ENCODE data around the gene HLF.

HLF gene, protein sequence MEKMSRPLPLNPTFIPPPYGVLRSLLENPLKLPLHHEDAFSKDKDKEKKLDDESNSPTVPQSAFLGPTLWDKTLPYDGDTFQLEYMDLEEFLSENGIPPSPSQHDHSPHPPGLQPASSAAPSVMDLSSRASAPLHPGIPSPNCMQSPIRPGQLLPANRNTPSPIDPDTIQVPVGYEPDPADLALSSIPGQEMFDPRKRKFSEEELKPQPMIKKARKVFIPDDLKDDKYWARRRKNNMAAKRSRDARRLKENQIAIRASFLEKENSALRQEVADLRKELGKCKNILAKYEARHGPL

DNA sequence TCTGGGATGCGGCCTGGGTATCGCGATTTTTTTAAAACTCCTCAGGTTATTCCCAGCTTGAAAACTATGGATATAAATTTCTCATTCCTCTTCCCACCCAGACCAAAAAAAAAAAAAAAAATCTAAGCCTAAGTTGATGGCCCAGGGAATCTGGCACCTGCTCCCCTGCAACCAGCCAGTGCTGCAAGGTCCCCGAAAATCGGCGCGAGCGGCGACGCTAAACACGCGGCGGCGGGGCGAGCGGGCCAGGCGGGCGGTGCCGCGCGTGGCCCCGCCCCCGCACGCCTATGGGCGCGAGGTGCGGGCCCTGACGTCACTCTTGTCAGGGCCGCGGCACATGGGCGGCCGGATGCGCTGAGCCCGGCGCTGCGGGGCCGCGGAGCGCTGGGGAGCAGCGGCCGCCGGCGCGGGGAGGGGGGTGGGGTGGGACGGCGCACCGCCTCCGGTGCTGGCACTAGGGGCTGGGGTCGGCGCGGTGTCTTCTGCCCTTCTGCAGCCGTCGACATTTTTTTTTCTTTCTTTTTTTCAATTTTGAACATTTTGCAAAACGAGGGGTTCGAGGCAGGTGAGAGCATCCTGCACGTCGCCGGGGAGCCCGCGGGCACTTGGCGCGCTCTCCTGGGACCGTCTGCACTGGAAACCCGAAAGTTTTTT lies at the start of gene HLF:
TSS of gene HLF (plus strand) at position 316 of the 654 bp plus-strand sequence. CDS start 525 bp downstream, outside the sequence.
- H3K27ac ChIP-seq = no peak within 1 kb of the TSS
- DNase-seq (ENCODE audit: low read depth, low spot score) = no peak

DNA sequence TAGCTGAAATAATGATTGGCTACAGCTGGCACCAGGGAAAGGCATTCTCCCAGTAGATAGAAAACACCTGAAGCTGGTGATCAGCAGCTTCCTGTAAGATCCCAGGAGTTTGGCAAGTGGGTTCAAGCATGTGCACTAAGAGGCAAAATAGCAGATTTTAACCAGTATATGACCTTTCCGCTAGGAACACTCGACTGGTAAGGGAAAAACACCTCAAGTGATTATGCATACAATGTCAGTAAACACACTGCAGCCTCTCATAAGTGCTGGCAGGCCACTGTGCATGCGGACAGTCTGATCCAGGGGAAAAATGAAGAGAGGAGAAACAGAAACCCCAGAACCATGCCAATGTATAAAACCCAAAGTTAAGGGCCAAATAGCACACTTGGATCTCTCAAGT lies 49.0 kb upstream of the HLF start:
- DNase-seq (ENCODE audit: low read depth, low spot score) = no peak
- H3K27ac ChIP-seq = no peak overlapping the region

DNA sequence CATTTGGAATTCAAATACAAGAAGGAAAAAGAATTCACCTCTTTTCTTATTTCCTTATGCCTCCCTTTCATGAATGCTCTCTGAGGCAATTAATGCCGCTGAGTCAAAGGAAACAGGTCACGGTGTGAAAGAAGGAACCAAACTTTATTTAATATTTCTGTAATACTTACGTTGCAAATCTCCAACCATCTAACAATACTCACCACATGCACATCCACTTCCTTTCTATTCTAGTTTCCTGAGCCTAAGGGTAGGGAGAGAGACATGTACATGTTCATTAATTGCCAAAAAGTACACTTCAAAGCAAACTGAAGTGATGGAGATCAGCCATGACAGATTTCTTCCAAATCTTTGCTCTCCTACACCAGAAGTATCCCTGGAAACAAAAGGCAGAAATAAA lies 47.9 kb upstream of the HLF start:
- no peak for DNase-seq (ENCODE audit: low read depth, low spot score)
- H3K27ac ChIP-seq = no peak overlapping the region

DNA sequence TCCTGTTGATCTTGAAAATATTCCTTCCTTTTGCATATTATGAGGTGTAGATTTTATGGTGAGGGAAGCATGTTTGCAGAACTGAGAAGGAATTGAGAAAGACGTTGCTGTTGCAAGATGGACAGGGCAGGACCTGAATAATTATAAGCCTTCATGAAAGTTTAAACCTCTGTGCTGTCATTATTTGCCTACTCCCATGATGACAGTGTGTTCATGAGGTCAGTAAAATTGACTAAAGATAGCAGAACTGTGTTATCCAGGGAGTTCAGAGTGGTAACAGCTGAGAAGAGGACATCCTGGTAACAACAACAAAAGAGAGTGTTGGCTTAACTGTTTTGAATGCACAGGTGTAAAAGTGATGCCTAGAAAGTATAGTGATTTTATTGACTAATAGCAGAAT lies 45.3 kb upstream of the HLF start:
- DNase-seq (ENCODE audit: low read depth, low spot score) = no peak
- H3K27ac ChIP-seq = no peak overlapping the region

DNA sequence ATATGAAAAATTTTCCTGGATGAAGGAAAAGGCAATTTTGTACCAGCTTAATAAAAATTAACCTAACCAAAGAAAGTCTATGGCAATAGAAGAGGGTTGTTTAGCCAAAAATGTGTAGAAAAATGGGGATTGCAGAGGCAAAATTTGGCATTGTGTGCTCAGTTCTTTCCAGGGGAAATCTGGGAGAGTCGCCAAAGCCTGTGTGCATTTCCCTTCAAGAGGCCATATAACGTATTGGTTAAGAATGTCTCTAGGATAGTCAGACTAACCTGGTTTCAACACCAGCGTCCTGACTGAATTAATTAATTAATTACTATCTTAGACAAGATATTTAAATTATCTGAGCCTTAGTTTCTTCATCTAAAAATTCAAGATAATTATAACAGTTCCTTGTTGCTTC lies 44.8 kb upstream of the HLF start:
- no peak for DNase-seq (ENCODE audit: low read depth, low spot score)
- H3K27ac ChIP-seq = no peak overlapping the region

DNA sequence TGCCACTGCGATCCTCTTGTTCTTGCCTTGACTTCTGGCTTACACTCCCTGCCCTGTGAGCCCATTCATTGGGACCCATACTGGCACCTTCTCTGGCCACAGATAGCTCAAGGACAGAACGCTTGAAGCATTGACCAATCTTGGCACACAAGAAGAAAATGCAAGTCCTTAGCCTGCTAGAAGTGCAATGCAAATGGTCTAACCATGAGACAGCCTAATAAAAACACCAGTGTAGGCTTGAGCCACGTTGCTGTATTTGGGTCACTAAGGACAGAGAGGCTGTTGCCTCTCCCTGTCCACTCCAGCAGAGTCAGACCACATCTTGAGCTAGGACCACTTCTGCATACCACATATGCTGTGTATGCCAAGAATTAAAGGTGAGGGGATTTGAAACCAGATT lies 41.2 kb upstream of the HLF start:
- no peak overlapping the region for H3K27ac ChIP-seq
- DNase-seq (ENCODE audit: low read depth, low spot score) = no peak

DNA sequence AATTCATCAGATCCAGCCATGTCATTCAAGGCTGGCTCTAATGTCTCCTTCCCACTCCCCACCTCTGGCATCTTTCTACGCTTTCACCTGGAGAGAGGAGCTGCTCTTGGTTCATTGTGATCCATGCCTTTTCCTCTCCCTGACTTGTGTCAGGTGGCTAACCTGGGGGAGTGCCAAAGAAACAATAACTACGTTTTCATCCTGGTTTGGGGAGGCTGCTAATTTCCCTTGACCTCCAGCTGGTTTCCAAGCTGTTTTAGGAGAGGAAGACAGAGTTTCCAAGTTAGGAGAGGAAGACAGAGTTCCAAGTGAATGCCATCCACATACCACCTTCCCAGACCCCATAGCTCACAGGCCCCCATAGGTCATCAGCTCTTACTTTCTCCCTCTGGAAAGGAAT lies 40.0 kb upstream of the HLF start:
- DNase-seq (ENCODE audit: low read depth, low spot score) = no peak
- no peak overlapping the region for H3K27ac ChIP-seq

DNA sequence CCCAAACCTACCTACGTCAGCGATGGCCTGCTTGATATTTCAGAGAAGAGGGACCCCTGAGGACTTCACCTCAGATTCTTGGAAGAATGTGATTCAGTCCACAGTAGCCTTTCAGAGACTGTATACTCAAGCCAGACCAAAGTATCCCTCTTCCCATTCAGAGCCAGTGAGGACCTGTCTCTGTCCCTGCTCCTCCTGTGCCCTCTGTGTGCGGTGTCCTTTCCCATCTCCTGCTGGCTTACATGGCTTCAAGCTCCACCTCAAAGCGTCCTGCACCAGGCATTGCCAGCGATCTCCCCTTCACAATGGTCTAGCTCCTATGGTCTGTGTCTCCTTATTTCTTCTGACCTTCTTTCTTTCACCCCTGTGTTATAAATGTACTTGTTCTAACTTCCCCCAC lies 39.5 kb upstream of the HLF start:
- DNase-seq (ENCODE audit: low read depth, low spot score) = no peak
- no peak overlapping the region for H3K27ac ChIP-seq

DNA sequence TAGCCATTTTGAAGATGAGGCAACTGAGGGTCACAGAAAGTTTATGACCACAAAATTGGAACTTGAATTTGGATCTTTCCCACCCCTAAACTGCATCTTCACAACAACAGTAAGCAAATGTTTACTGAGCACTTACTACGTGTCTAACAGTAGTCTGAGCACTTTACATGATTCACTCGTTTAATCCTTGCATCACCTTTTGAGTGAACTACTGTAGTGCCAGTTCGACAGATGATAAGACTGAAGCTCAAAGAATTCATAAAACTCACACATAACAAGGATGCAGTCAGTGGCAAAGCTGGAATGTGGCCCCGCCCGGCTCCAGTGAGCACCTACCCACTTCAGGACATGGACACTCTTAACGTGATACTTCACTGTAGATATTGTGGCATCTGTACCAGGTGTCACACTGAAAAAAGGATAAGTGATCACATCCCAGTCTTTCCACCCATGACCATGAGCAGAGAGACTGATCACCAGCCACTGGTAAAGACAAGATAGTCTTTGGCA lies 36.0 kb upstream of the HLF start:
- no peak for DNase-seq (ENCODE audit: low read depth, low spot score)
- no peak overlapping the region for H3K27ac ChIP-seq

DNA sequence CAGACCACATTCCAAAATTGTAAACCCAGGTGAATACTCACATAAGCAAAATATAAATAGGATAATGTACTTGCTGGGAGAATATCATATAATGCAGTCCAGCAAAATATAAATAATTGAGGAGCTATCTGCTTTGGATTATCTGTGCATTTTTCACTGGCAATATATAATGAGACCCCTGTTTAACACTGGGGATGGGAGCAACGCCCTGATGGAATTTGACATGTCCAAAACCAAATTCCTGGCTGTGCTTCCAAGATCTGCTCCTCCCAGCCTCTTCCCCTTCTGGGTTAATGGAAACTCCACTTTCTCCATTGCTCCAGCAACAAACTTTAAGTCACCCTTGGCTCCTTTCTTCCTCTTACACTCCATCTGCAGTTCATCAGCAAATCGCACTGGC lies 35.5 kb upstream of the HLF start:
- H3K27ac ChIP-seq = no peak overlapping the region
- no peak for DNase-seq (ENCODE audit: low read depth, low spot score)

DNA sequence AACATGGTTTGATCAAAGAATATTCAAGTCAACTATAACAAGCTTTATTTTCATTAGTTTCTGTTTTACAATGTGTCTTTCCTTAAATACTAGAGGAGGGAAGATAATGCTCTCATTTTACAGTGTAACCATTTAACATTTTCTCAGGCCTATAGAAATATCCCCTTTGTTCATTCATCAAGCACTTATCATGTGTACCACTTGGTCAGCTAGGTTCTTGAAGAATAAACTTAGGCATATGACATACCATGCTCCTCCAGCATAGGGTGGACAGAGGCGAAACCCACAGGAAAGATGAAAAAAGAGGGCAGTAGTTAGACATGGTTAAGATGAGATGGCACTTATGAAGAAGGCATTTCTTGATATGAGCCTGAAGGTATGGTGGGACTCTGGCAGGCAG lies 34.0 kb upstream of the HLF start:
- DNase-seq (ENCODE audit: low read depth, low spot score) = no peak

DNA sequence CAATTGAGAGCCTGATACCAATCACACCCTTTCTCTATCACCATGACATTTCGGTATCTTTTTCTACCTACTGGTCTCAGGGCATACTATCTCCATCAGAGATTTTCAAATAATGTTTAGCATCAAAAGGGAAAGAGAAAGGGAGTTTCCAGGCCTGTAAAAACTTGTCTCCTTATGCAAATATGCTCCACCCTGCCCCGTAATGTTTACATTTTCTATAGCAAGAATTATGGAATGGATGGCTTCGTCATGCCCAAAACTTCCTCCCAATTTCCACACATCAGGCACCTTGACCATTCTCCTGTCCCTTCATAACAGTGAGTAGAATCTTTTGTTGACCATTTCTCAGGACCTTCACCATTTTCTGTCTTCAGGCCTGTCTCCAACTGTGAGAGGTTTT lies 30.9 kb upstream of the HLF start:
- no peak overlapping the region for H3K27ac ChIP-seq
- peak; percentile 46 for DNase-seq (ENCODE audit: low read depth, low spot score)

More for the DNA sequence above, 34.0 kb upstream of the HLF start:
- H3K27ac ChIP-seq = no peak overlapping the region

DNA sequence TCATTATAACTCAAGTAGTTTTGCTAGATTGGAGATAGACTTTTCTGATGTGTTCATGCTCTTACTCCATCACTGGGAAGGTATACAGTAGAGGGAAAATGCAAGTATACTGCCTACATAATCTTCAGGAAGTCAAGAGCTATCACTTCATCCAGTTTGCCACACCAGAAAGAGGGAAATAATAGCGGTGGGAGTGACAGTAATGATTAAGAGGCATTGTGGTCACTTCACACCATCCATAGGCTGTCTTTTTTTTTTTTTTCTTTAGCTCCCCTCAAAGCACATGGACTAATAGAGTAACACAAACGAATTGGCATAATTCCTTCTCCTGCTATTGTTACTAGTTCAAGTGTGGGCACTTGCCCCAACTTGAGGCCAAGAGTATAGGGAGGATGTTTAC lies 28.4 kb upstream of the HLF start:
- no peak overlapping the region for H3K27ac ChIP-seq
- DNase-seq (ENCODE audit: low read depth, low spot score) = no peak

DNA sequence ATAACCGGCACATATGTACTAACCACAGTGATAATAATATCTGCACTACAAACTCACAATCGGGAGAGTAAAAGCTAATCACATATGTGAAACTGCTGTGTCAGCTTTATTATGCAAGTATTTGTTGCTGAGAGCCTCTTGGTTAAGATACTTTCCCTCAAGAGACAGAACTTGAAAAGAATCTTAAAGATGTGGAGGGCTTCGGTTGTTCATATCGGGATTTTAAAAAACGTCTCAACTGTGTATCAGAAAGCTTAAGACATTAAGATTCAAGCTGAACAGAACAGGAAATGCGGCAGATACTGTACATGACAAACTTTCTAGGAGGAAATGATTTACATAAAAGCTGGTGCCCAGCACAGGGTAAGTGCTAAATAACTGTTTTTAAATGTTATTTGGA lies 27.5 kb upstream of the HLF start:
- no peak for DNase-seq (ENCODE audit: low read depth, low spot score)

DNA sequence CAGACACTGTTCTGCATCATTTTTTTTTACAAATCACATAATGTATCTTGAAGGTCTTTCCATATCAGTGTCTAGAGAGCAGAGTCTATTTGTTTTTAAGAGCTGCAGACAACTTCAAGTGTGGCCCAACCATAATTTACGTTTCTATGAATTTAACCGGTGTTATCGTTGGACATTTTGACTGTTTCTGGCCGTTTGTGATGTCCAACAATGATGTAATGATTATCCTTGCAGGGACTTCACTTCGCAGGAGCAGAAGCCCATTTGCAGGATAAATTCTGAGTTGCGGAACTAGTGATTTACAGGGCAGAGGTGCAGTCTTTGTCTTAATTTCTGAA lies 26.9 kb upstream of the HLF start:
- no peak overlapping the region for H3K27ac ChIP-seq
- DNase-seq (ENCODE audit: low read depth, low spot score) = no peak

More for the DNA sequence above, 27.5 kb upstream of the HLF start:
- H3K27ac ChIP-seq = no peak overlapping the region

DNA sequence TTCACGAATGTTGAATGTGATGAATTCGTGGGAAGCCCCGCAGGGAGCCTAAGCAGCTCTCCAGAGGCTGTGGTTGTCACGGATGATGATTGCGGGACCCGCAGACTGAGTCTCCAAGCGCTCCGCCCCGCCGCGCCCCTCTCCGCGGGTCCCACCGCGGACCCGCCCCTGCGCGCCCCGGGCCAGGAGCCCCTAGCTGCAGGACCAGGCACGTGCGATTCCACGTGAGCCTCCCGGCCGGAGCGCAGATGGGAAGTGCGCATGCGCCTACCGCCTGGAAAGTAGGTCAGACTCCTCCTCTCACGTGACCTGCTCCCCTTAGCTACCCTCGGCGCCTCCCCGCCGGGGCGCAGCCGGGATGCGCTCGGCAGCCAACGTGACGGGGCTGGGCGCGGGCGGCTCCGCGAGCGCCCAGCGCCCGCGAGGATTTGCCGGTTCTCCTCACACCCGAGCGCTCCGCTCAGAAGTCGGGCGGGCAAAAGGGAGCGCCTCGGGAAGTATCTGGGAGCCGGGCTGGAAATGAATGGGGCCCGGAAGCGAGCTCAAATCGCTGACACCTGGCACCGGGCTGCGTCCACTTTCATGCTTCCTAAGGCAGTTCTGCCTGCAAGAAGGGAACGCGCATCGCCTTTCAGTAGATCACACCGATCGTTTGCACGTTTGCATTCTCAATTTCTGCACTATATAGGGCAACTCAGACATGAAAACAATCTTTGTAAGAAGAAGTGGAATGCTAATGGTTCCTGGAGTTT lies 26.4 kb upstream of the HLF start:
- peak; percentile 52 for DNase-seq (ENCODE audit: low read depth, low spot score)
- no peak overlapping the region for H3K27ac ChIP-seq

DNA sequence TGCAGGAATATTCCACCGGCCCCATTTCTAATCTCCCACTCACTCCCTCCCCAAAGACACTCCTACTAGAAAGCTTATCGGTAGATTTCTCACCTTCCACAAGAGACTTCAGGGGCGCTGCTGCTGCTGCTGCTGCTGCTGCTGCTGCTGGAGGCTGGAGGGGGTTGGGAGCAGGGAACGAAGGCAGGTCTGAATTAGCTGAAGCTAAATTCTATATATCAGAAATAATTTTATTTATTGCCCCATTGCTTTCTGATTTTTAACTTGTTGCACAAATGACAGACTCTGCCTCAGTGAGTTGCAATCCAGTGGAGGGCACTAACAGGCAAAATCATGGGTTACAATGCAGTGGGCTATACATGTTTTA lies 25.8 kb upstream of the HLF start:
- DNase-seq (ENCODE audit: low read depth, low spot score) = no peak
- no peak overlapping the region for H3K27ac ChIP-seq

DNA sequence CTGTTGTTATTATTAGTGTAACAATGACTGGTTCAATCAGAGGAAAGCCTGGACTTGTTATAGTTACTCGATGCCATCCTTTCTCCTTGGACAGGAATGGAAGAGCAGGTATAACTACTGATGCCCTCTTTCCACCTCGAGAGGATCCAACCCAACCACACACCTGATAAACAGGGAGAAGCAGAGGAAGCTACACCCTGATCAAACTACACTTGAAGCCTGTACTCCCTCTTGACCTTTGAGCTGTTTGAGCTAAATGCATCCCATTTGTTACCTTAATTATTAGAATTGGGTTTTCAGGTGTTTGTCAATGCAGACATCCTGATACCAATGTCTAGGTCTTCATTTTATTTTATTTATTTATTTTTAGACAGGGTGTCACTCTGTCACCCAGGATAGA lies 23.7 kb upstream of the HLF start:
- H3K27ac ChIP-seq = no peak overlapping the region
- no peak for DNase-seq (ENCODE audit: low read depth, low spot score)

DNA sequence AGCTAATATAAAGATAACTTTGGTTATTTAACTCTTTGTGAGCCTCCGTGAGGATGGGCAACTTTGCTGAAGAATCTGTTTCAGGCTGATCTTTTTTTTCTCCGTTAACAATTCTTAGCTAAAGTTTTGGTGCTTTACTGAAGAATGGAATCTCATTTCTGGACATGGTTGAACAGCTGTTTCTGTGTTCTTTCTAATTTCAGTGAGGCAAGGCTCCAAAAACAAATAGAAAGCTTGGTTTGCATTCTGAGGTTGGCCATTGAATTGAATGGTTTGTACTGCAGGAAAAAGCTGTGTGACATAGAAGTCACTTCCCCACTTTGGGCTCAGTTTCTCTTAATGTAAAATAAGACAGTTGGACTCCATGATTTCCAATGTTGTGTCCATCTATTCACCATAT lies 22.3 kb upstream of the HLF start:
- no peak for DNase-seq (ENCODE audit: low read depth, low spot score)
- no peak overlapping the region for H3K27ac ChIP-seq

DNA sequence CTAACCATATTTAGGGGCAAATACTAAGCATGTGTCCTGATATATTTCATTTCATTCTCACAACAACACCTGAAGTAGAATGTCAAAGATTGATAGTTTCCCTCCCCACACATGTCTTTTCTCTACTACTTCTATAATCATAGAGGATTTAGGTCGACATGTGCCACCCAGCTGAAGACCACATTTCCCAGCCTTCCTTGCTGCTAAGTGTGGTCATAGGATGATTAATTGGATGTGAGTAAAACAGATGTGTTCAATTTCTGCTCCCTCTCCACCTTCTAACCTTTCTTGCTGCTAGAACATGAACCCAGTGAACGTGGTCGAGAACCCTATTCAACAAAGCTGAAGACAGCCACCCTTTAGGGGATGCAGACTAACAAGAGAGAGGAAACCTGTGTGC lies 18.8 kb upstream of the HLF start:
- DNase-seq (ENCODE audit: low read depth, low spot score) = no peak
- no peak overlapping the region for H3K27ac ChIP-seq

DNA sequence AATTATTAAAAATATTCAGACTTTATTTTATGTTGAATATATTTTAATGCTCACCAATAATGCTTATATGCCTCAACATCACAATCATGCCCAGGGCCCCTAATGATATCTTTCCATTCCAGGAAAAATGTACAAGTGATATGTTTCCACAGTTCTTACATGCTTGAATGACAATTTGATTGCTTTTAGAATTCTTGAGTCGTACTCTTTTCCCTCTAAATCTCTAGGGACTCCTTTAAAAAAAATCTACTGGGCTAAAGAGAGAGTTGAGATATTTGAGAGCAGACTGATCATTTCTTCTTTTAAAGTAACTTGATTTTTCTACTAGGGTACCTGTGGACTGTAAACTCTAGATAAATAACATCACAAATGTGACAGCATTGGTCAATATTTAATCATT lies 18.2 kb upstream of the HLF start:
- DNase-seq (ENCODE audit: low read depth, low spot score) = no peak
- no peak overlapping the region for H3K27ac ChIP-seq

DNA sequence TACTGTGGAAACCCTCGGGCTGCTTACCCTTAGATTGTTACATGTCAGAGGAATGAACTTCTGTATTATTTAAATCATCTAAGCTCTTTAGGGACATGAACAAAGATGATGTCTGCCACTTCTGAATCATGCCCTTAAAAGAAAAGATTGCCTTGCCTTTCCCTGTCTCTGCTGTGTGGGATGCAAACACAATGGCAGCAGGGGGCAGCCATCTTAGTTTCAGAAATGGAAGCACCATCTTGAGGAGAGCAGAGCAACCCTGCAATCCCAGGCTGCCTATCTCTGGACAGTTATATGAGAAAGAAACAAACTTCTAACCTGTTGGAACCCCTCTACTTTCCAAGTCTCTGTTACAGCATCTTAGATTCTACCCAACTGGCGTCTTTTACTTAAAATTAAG lies 16.7 kb upstream of the HLF start:
- no peak overlapping the region for H3K27ac ChIP-seq
- no peak for DNase-seq (ENCODE audit: low read depth, low spot score)

Data from epithelial cell of prostate (primary cell).